ENCODE data around the gene SYCE3. TPM values are rescaled to one million over a fixed set of nuclear protein-coding genes. Genes with fewer than 3 reads are reported as not detected.

SYCE3 gene
- total and polyA plus RNA-seq, 8 donors: 0.45 to 0.80 (median 0.63) TPM; not detected in 5

DNA sequence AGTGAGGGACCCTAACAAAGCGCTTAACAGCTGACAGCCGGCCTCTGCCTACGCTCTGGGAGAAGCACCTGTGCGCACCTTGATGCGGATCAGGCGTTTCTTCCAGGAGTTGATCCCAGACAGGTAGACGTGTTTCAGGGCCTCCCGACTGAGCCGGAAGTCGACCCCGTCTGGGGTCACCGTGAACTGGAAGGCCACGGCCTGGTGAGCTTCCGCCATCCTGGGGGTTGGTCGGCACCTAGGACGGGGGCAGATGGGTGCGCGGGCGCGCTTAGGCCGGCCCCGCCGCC, 14.9 kb upstream of the SYCE3 start:
- Histone ChIP-seq H3K9me3 (no peaks in the 10 kb centered on the region), H3K27ac (no peak overlapping the region), H3K36me3 (no peaks in the 10 kb centered on the region), H3K4me1 (peaks cover 0 to 4% (median 0%) of the 10 kb centered on the region in 3 donors), H3K4me3 (no peak overlapping the region), H3K27me3 (no peaks in the 10 kb centered on the region)
- FAIRE-seq: no peak
- intact Hi-C loops (cut with DNase I): no loop called here
- WGBS, 2 donors: 75 to 77% methylated on average over 23 of the region's 23 CpGs
- DNase-seq: peak in 1 of 6 donors; percentile 48
- no peak for ATAC-seq
- TF ChIP-seq, protein P1, sequence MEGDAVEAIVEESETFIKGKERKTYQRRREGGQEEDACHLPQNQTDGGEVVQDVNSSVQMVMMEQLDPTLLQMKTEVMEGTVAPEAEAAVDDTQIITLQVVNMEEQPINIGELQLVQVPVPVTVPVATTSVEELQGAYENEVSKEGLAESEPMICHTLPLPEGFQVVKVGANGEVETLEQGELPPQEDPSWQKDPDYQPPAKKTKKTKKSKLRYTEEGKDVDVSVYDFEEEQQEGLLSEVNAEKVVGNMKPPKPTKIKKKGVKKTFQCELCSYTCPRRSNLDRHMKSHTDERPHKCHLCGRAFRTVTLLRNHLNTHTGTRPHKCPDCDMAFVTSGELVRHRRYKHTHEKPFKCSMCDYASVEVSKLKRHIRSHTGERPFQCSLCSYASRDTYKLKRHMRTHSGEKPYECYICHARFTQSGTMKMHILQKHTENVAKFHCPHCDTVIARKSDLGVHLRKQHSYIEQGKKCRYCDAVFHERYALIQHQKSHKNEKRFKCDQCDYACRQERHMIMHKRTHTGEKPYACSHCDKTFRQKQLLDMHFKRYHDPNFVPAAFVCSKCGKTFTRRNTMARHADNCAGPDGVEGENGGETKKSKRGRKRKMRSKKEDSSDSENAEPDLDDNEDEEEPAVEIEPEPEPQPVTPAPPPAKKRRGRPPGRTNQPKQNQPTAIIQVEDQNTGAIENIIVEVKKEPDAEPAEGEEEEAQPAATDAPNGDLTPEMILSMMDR (IDR thresholded peaks at IDR 0.05): no peak

DNA sequence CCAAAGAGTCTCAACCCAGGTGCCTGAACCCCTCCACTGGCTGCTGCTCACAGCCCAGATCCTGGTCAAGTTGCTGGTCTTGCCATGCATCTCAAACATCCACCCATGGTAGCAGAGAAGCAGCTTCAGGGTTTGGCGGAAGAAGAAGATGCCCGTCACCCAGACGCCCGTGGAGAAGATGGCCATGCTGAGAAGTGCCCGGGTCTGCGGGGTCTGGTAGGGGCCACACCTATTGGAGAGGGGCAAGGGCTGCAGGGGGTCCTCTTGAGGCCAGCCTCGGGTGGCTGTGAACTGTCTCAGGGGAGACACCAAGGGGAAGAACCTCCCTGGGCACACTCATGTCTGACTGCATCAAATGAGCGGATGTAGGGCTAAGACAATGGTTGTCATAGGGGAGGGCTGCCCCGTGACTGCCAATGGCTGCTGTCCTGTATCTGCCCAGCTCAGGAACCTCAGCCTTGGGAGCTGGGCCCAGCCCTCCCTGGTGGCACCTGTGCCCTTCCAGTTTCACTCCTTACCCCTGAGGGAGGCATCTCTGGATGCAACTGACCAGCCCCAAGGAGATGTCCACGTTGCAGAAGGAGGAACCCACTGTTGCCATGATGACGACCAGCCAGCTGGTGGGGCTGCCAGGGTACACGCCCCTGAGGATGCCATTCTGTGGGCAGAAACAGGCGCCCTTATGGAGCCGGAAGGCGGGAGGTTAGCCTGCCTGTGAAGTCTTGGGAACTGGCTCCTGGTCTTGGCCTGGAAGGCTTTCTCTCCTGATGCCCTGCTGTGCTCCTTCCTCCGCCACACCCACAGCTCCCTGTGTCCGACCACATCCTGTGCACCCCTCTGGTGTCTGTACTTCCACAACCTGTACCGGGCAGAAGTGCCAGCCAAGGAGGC, 14.3 kb upstream of the SYCE3 start:
- Histone ChIP-seq H3K27me3 (no peaks in the 10 kb centered on the region), H3K27ac (no peak overlapping the region), H3K4me1 (peaks cover 0 to 4% (median 0%) of the 10 kb centered on the region in 3 donors), H3K9me3 (no peaks in the 10 kb centered on the region), H3K36me3 (peaks cover 0 to under 1% (median 0%) of the 10 kb centered on the region in 3 donors), H3K4me3 (no peak overlapping the region)
- ATAC-seq (no peak), FAIRE-seq (no peak), DNase-seq (no peak)
- intact Hi-C loops (cut with DNase I): no loop called here
- TF ChIP-seq, protein P1 (IDR thresholded peaks at IDR 0.05): no peak
- WGBS, 2 donors: 89 to 90% methylated on average over 17 to 18 of the region's 18 CpGs

DNA sequence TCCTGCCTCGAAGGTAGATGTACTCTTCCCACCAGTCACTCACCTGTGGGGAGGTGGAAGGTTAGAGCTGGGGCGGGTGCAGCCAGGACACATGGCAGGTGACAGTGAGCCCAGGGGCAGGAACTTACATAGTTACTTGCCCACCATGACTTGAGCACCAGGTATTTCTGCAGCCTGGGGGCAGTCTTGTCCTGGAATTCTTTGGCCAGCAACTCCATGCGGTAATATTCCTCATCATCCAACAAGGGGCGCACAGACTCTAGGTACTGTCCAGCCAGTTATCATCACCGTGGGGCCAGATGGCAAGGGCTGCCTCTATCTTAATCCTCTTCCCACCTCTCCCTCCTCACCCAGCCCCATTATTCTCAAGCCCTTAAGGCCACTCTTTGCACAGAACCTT, 13.4 kb upstream of the SYCE3 start:
- DNase-seq: no peak

DNA sequence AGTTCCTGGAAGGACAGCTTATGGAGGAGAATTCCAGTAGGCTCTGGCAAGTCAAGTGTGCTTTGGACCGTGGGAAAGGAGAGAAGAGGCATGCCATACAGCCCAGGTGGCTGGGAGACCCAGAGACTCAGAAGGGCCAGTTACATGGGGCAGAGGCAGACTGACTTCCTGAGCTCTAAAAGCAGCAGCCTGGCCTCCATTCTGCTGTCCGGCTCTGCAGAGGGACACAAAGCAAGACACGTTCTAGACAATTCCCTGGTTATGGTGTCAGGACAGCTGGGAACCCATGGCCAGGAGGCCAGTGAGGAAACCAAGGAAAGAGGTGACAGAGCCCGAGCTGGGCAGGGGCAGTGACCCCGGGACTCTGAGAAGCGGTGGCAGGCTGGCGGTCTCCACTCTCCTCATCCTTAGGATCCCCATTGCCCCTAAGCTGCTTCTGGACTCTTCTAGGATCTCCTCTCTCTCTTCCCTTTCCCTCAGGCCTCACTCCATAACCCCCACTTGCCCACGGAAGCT, 12.8 kb upstream of the SYCE3 start:
- no peak for FAIRE-seq
- no peak for DNase-seq
- H3K4me1 ChIP-seq: no peaks in the 10 kb centered on the region
- peaks cover 0 to 16% (median 0%) of the 10 kb centered on the region in 3 donors for H3K36me3 ChIP-seq
- WGBS, 2 donors: 72 to 80% methylated on average over 8 of the region's 8 CpGs
- TF ChIP-seq, protein P1 (IDR thresholded peaks at IDR 0.05): no peak
- intact Hi-C loops (cut with DNase I): no loop called here
- ATAC-seq: no peak
- H3K9me3 ChIP-seq: no peaks in the 10 kb centered on the region
- H3K27ac ChIP-seq: no peak overlapping the region
- no peaks in the 10 kb centered on the region for H3K27me3 ChIP-seq
- H3K4me3 ChIP-seq: no peak overlapping the region

More for the DNA sequence above, 13.4 kb upstream of the SYCE3 start:
- intact Hi-C loops (cut with DNase I): no loop called here
- Histone ChIP-seq H3K4me1 (no peaks in the 10 kb centered on the region), H3K9me3 (no peaks in the 10 kb centered on the region), H3K27me3 (no peaks in the 10 kb centered on the region), H3K4me3 (no peak overlapping the region), H3K27ac (no peak overlapping the region), H3K36me3 (peaks cover 0 to 10% (median 0%) of the 10 kb centered on the region in 3 donors)
- ATAC-seq (peak in 1 of 4 donors; percentile 65), FAIRE-seq (no peak)
- 49 to 59% methylated on average over 5 of the region's 5 CpGs for WGBS, 2 donors
- TF ChIP-seq, protein P1 (IDR thresholded peaks at IDR 0.05): no peak

DNA sequence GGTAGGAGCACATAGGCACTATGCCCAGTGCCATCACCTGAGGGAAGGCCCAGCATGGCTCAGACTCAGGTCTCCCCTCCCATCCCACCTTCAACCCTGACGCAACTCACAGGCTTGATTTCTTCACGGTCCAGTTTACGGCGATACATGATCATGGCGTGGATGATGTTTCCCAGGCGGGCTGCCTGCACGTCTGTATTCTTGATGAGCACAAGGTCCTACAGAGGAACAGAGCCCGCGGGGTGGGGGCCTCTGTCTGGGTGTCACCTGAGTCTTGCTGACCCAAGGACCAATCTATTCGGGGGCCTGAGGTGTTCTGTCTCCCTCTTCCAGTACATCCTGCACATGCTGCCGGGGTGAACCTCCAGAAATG, 11.7 kb upstream of the SYCE3 start:
- H3K4me3 ChIP-seq: no peak overlapping the region
- H3K27me3 ChIP-seq: no peaks in the 10 kb centered on the region
- DNase-seq: no peak
- no peak for FAIRE-seq
- no peak for ATAC-seq
- WGBS, 2 donors: 93 to 94% methylated on average over 11 of the region's 11 CpGs
- intact Hi-C loops (cut with DNase I): no loop called here
- no peak overlapping the region for H3K27ac ChIP-seq
- TF ChIP-seq, protein P1 (IDR thresholded peaks at IDR 0.05): no peak
- peaks cover 0 to 5% (median 0%) of the 10 kb centered on the region in 3 donors for H3K4me1 ChIP-seq
- H3K9me3 ChIP-seq: no peaks in the 10 kb centered on the region
- peaks cover 0 to 16% (median 0%) of the 10 kb centered on the region in 3 donors for H3K36me3 ChIP-seq

Measured in pancreas (tissue), 10 donors.